Measurements from ENCODE around the gene NRIP2.

GRCh38 chr12:2844786-2845185 is 10.0 kb upstream of the NRIP2 start:
- TF ChIP-seq CTCF (conservative IDR thresholded peaks at IDR 0.05; ENCODE audit: low read depth in 2 of 2): no peak
- TF ChIP-seq REST (IDR thresholded peaks at IDR 0.05; ENCODE audit: unreplicated experiment): no peak
- TF ChIP-seq EZH2 (IDR thresholded peaks at IDR 0.05; ENCODE audit: low read depth, unreplicated experiment): no peak

All from GM23338 (cell line).